Measurements from ENCODE around the gene VDR. TPM values are rescaled to one million over a fixed set of nuclear protein-coding genes. Genes with fewer than 3 reads are reported as not detected.

VDR gene
- total RNA-seq, 1 donor from 2014 or later: not detected

GRCh38 chr12:47931187-47931586 is 26.4 kb upstream of the VDR start:
- peaks cover 2% of the 10 kb centered on the region for H3K27me3 Mint-ChIP-seq (ENCODE audit: unreplicated experiment)
- no peaks in the 10 kb centered on the region for H3K9me3 Mint-ChIP-seq (ENCODE audit: unreplicated experiment)
- no peak for TF ChIP-seq CTCF (IDR thresholded peaks at IDR 0.05; ENCODE audit: partially characterized antibody, unreplicated experiment)
- no peaks in the 10 kb centered on the region for H3K36me3 Mint-ChIP-seq (ENCODE audit: unreplicated experiment)
- no peak overlapping the region for H3K4me3 Mint-ChIP-seq (ENCODE audit: unreplicated experiment)
- DNase-seq: no peak
- H3K4me1 Mint-ChIP-seq (ENCODE audit: low read depth, unreplicated experiment): no peaks in the 10 kb centered on the region
- H3K27ac Mint-ChIP-seq (ENCODE audit: unreplicated experiment): no peak overlapping the region

- H3K4me3 Mint-ChIP-seq (ENCODE audit: unreplicated experiment): no peak overlapping the region
- peaks cover 2% of the 10 kb centered on the region for H3K27me3 Mint-ChIP-seq (ENCODE audit: unreplicated experiment)
- no peak for TF ChIP-seq CTCF (IDR thresholded peaks at IDR 0.05; ENCODE audit: partially characterized antibody, unreplicated experiment)
- H3K36me3 Mint-ChIP-seq (ENCODE audit: unreplicated experiment): no peaks in the 10 kb centered on the region
- no peak overlapping the region for H3K27ac Mint-ChIP-seq (ENCODE audit: unreplicated experiment)
- no peaks in the 10 kb centered on the region for H3K9me3 Mint-ChIP-seq (ENCODE audit: unreplicated experiment)
- H3K4me1 Mint-ChIP-seq (ENCODE audit: low read depth, unreplicated experiment): no peaks in the 10 kb centered on the region
- no peak for DNase-seq
Observed at GRCh38 chr12:47930634-47931033, 25.8 kb upstream of the VDR start.

GRCh38 chr12:47927346-47927745 is 22.6 kb upstream of the VDR start:
- Mint-ChIP-seq H3K27me3 (ENCODE audit: unreplicated experiment) (no peaks in the 10 kb centered on the region), H3K4me3 (ENCODE audit: unreplicated experiment) (no peak overlapping the region)

GRCh38 chr12:47921907-47922306 is 17.1 kb upstream of the VDR start:
- DNase-seq: no peak
- no peak for TF ChIP-seq CTCF (IDR thresholded peaks at IDR 0.05; ENCODE audit: partially characterized antibody, unreplicated experiment)
- Mint-ChIP-seq H3K27ac (ENCODE audit: unreplicated experiment) (no peak overlapping the region), H3K4me1 (ENCODE audit: low read depth, unreplicated experiment) (no peaks in the 10 kb centered on the region), H3K36me3 (ENCODE audit: unreplicated experiment) (no peaks in the 10 kb centered on the region), H3K4me3 (ENCODE audit: unreplicated experiment) (no peak overlapping the region), H3K27me3 (ENCODE audit: unreplicated experiment) (no peaks in the 10 kb centered on the region), H3K9me3 (ENCODE audit: unreplicated experiment) (no peaks in the 10 kb centered on the region)

More at GRCh38 chr12:47927346-47927745, 22.6 kb upstream of the VDR start:
- H3K27ac Mint-ChIP-seq (ENCODE audit: unreplicated experiment): no peak overlapping the region
- DNase-seq: no peak
- no peaks in the 10 kb centered on the region for H3K36me3 Mint-ChIP-seq (ENCODE audit: unreplicated experiment)
- H3K4me1 Mint-ChIP-seq (ENCODE audit: low read depth, unreplicated experiment): no peaks in the 10 kb centered on the region
- H3K9me3 Mint-ChIP-seq (ENCODE audit: unreplicated experiment): no peaks in the 10 kb centered on the region
- no peak for TF ChIP-seq CTCF (IDR thresholded peaks at IDR 0.05; ENCODE audit: partially characterized antibody, unreplicated experiment)

- no peak overlapping the region for H3K27ac Mint-ChIP-seq (ENCODE audit: unreplicated experiment)
- no peaks in the 10 kb centered on the region for H3K9me3 Mint-ChIP-seq (ENCODE audit: unreplicated experiment)
- H3K4me3 Mint-ChIP-seq (ENCODE audit: unreplicated experiment): no peak overlapping the region
- no peak for DNase-seq
- no peaks in the 10 kb centered on the region for H3K4me1 Mint-ChIP-seq (ENCODE audit: low read depth, unreplicated experiment)
- H3K36me3 Mint-ChIP-seq (ENCODE audit: unreplicated experiment): no peaks in the 10 kb centered on the region
- TF ChIP-seq CTCF (IDR thresholded peaks at IDR 0.05; ENCODE audit: partially characterized antibody, unreplicated experiment): no peak
- no peaks in the 10 kb centered on the region for H3K27me3 Mint-ChIP-seq (ENCODE audit: unreplicated experiment)
Observed at GRCh38 chr12:47920913-47921312, 16.1 kb upstream of the VDR start.
